ENCODE data around the gene TEDC2.
"Not testable (repeated sequence)": the region's sequence is repeated elsewhere in the genome, so short reads cannot be mapped to it uniquely, and the experiment has no call there.

The TEDC2 gene

GRCh38 chr16:2476741-2477140 lies 16.8 kb downstream of the TEDC2 start:
- Mint-ChIP-seq H3K9me3 (no peaks in the 10 kb centered on the region), H3K4me1 (peaks cover 16% of the 10 kb centered on the region), H3K27ac (no peak overlapping the region), H3K4me3 (peak overlapping the region; percentile 76), H3K27me3 (peaks cover 5% of the 10 kb centered on the region), H3K36me3 (no peaks in the 10 kb centered on the region)

GRCh38 chr16:2477327-2477726 lies 17.4 kb downstream of the TEDC2 start:
- Mint-ChIP-seq H3K27me3 (peaks cover 5% of the 10 kb centered on the region), H3K4me3 (no peak overlapping the region), H3K9me3 (no peaks in the 10 kb centered on the region), H3K27ac (no peak overlapping the region), H3K36me3 (no peaks in the 10 kb centered on the region), H3K4me1 (peaks cover 16% of the 10 kb centered on the region)

GRCh38 chr16:2478279-2478678 lies 18.4 kb downstream of the TEDC2 start:
- peaks cover 2% of the 10 kb centered on the region for H3K27me3 Mint-ChIP-seq
- H3K27ac Mint-ChIP-seq: no peak overlapping the region
- H3K36me3 Mint-ChIP-seq: no peaks in the 10 kb centered on the region
- peaks cover 12% of the 10 kb centered on the region for H3K4me1 Mint-ChIP-seq
- H3K4me3 Mint-ChIP-seq: no peak overlapping the region
- no peaks in the 10 kb centered on the region for H3K9me3 Mint-ChIP-seq

GRCh38 chr16:2479996-2480395 lies 20.1 kb downstream of the TEDC2 start:
- not testable (repeated sequence) for H3K4me3 Mint-ChIP-seq, H3K36me3 Mint-ChIP-seq, H3K27me3 Mint-ChIP-seq, H3K9me3 Mint-ChIP-seq, H3K27ac Mint-ChIP-seq
- peaks cover 11% of the 10 kb centered on the region for H3K4me1 Mint-ChIP-seq

GRCh38 chr16:2480948-2481347 lies 21.0 kb downstream of the TEDC2 start:
- peaks cover 11% of the 10 kb centered on the region for H3K4me1 Mint-ChIP-seq
- no peaks in the 10 kb centered on the region for H3K27me3 Mint-ChIP-seq
- H3K4me3 Mint-ChIP-seq: no peak overlapping the region
- H3K36me3 Mint-ChIP-seq: no peaks in the 10 kb centered on the region
- H3K27ac Mint-ChIP-seq: no peak overlapping the region
- no peaks in the 10 kb centered on the region for H3K9me3 Mint-ChIP-seq

GRCh38 chr16:2481676-2482075 lies 21.8 kb downstream of the TEDC2 start:
- no peaks in the 10 kb centered on the region for H3K9me3 Mint-ChIP-seq
- no peaks in the 10 kb centered on the region for H3K36me3 Mint-ChIP-seq
- no peak overlapping the region for H3K4me3 Mint-ChIP-seq
- H3K27me3 Mint-ChIP-seq: no peaks in the 10 kb centered on the region
- no peak overlapping the region for H3K27ac Mint-ChIP-seq
- peaks cover 5% of the 10 kb centered on the region for H3K4me1 Mint-ChIP-seq

GRCh38 chr16:2482249-2482648 lies 22.3 kb downstream of the TEDC2 start:
- no peaks in the 10 kb centered on the region for H3K9me3 Mint-ChIP-seq
- H3K4me3 Mint-ChIP-seq: no peak overlapping the region
- H3K27ac Mint-ChIP-seq: no peak overlapping the region
- H3K4me1 Mint-ChIP-seq: peaks cover 7% of the 10 kb centered on the region
- H3K27me3 Mint-ChIP-seq: no peaks in the 10 kb centered on the region
- H3K36me3 Mint-ChIP-seq: no peaks in the 10 kb centered on the region

GRCh38 chr16:2482708-2483534 lies 23.0 kb downstream of the TEDC2 start:
- no peak overlapping the region for H3K4me3 Mint-ChIP-seq
- H3K4me1 Mint-ChIP-seq: peaks cover 12% of the 10 kb centered on the region
- H3K27me3 Mint-ChIP-seq: no peaks in the 10 kb centered on the region
- H3K36me3 Mint-ChIP-seq: no peaks in the 10 kb centered on the region
- peak overlapping the region; percentile 53 for H3K27ac Mint-ChIP-seq
- H3K9me3 Mint-ChIP-seq: no peaks in the 10 kb centered on the region

GRCh38 chr16:2483939-2484897 lies 24.3 kb downstream of the TEDC2 start:
- no peak overlapping the region for H3K4me3 Mint-ChIP-seq
- H3K4me1 Mint-ChIP-seq: peaks cover 12% of the 10 kb centered on the region
- H3K36me3 Mint-ChIP-seq: no peaks in the 10 kb centered on the region
- no peak overlapping the region for H3K27ac Mint-ChIP-seq
- H3K27me3 Mint-ChIP-seq: no peaks in the 10 kb centered on the region
- no peaks in the 10 kb centered on the region for H3K9me3 Mint-ChIP-seq

- Mint-ChIP-seq H3K36me3 (no peaks in the 10 kb centered on the region), H3K27ac (no peak overlapping the region), H3K27me3 (no peaks in the 10 kb centered on the region), H3K4me3 (no peak overlapping the region), H3K4me1 (peaks cover 12% of the 10 kb centered on the region), H3K9me3 (no peaks in the 10 kb centered on the region)
Measured at GRCh38 chr16:2484898-2485508, 25.1 kb downstream of the TEDC2 start.

- Mint-ChIP-seq H3K27ac (no peak overlapping the region), H3K4me3 (no peak overlapping the region), H3K4me1 (peaks cover 12% of the 10 kb centered on the region), H3K36me3 (no peaks in the 10 kb centered on the region), H3K27me3 (no peaks in the 10 kb centered on the region), H3K9me3 (no peaks in the 10 kb centered on the region)
Measured at GRCh38 chr16:2485811-2486507, 26.1 kb downstream of the TEDC2 start.

GRCh38 chr16:2486645-2487516 lies 27.0 kb downstream of the TEDC2 start:
- no peaks in the 10 kb centered on the region for H3K9me3 Mint-ChIP-seq
- peaks cover 12% of the 10 kb centered on the region for H3K4me1 Mint-ChIP-seq
- peak overlapping the region; percentile 58 for H3K4me3 Mint-ChIP-seq
- peak overlapping the region; percentile 90 for H3K27ac Mint-ChIP-seq
- H3K27me3 Mint-ChIP-seq: no peaks in the 10 kb centered on the region
- no peaks in the 10 kb centered on the region for H3K36me3 Mint-ChIP-seq

- peaks cover 12% of the 10 kb centered on the region for H3K4me1 Mint-ChIP-seq
- H3K27me3 Mint-ChIP-seq: no peaks in the 10 kb centered on the region
- H3K4me3 Mint-ChIP-seq: peak overlapping the region; percentile 58
- peak overlapping the region; percentile 90 for H3K27ac Mint-ChIP-seq
- H3K36me3 Mint-ChIP-seq: no peaks in the 10 kb centered on the region
- H3K9me3 Mint-ChIP-seq: no peaks in the 10 kb centered on the region
Measured at GRCh38 chr16:2487517-2487842, 27.6 kb downstream of the TEDC2 start.

GRCh38 chr16:2487903-2488531 lies 28.1 kb downstream of the TEDC2 start:
- Mint-ChIP-seq H3K36me3 (no peaks in the 10 kb centered on the region), H3K9me3 (no peaks in the 10 kb centered on the region), H3K27ac (no peak overlapping the region), H3K27me3 (no peaks in the 10 kb centered on the region), H3K4me3 (no peak overlapping the region), H3K4me1 (peaks cover 12% of the 10 kb centered on the region)

All from activated naive CD4-positive, alpha-beta T cell treated with anti-CD3 and anti-CD28 coated beads, Interleukin-2, amount 50 U/mL, for 24 hours (primary cell).